GM23338 (cell line): ENCODE measurements around the gene DSG3.

ENCODE experiments used
- CREB1 ChIP-seq: fragments of 250-450 bp; sonication (Bioruptor Pico); IDR thresholded peaks from 2 replicates; pipeline ENCODE4 v1.5.0; 2020; ENCODE audit warnings: low read depth, mild to moderate bottlenecking, moderate library complexity
- CTCF ChIP-seq, 2 experiments: fragments of 200-600 bp in 1 of 2; sonication (generic) in 1 of 2; conservative IDR thresholded peaks; 2 replicates each; pipeline versions ENCODE4 v1.5.1 to v1.6.1; 2016 to 2017; ENCODE audit warnings: antibody characterized with exemption in 2 of 2, low read depth in 2 of 2, mild to moderate bottlenecking in 2 of 2, moderate library complexity in 1 of 2
- EZH2 ChIP-seq: fragments of 200-600 bp; sonication (generic); IDR thresholded peaks from one replicate; pipeline ENCODE4 v1.8.0; 2017; ENCODE audit warnings: antibody characterized with exemption, mild to moderate bottlenecking, low read depth; ENCODE audit not compliant: unreplicated experiment
- REST ChIP-seq: IDR thresholded peaks from one replicate; pipeline ENCODE4 v1.6.1; 2018; ENCODE audit warnings: antibody characterized with exemption; ENCODE audit not compliant: unreplicated experiment
- ZNF331 ChIP-seq: fragments of 250-450 bp; sonication (Bioruptor Pico); IDR thresholded peaks from 2 replicates; pipeline ENCODE4 v1.5.0; 2020; ENCODE audit warnings: low read depth, mild to moderate bottlenecking, moderate library complexity

GRCh38 chr18:31429623-31430022 lies 17.9 kb upstream of the DSG3 start:
- TF ChIP-seq CTCF (conservative IDR thresholded peaks at IDR 0.05; ENCODE audit: low read depth in 2 of 2) (no peak), REST (no peak), ZNF331 (CRISPR knock-in tag) (no peak), EZH2 (no peak), CREB1 (CRISPR knock-in tag) (no peak)
